Gastroesophageal sphincter (tissue), 4 donors: ENCODE results near the gene CTXND2. TPM values are rescaled to one million over a fixed set of nuclear protein-coding genes. Genes with fewer than 3 reads are reported as not detected.

Source experiments
- ATAC-seq: fragments of 150-250 bp; one replicate; pipeline ENCODE4 v1.9.1; 2016; ENCODE audit warnings: mild to moderate bottlenecking, moderate library complexity
- H3K27ac ChIP-seq, 4 donors: fragments of 200-600 bp; sonication (generic) in 3 of 4; 1 replicate in 3 of 4; 2 replicates in 1 of 4; pipeline ENCODE4 v1.5.1; 2016 to 2019
- H3K27me3 ChIP-seq: fragments of 200-600 bp; sonication (generic); one replicate; pipeline ENCODE4 v1.5.1; 2019
- H3K36me3 ChIP-seq, 2 donors: fragments of 200-600 bp; sonication (generic); one replicate each; pipeline ENCODE4 v1.5.1; 2019; ENCODE audit warnings: control low read depth in 1 of 2
- H3K4me1 ChIP-seq, 3 donors: fragments of 200-600 bp; sonication (generic); 1 replicate in 2 of 3; 2 replicates in 1 of 3; pipeline ENCODE4 v1.5.1; 2016 to 2019; ENCODE audit warnings: control low read depth in 2 of 3
- H3K4me3 ChIP-seq, 2 donors: fragments of 200-600 bp; sonication (generic); one replicate each; pipeline ENCODE4 v1.5.1; 2019; ENCODE audit warnings: mild to moderate bottlenecking in 1 of 2, moderate library complexity in 1 of 2
- H3K9me3 ChIP-seq, 3 donors: fragments of 200-600 bp; sonication (generic); one replicate each; pipeline ENCODE4 v1.5.1; 2017 to 2019; ENCODE audit warnings: control low read depth in 2 of 3
- CTCF ChIP-seq, 4 experiments: fragments of 200-600 bp in 2 of 4; fragments of 450-650 bp in 2 of 4; sonication (generic) in 1 of 4; IDR thresholded peaks; one replicate each; pipeline ENCODE4 v1.5.1; 2017 to 2019; ENCODE audit warnings: antibody characterized with exemption in 4 of 4, mild to moderate bottlenecking in 2 of 4, moderate library complexity in 2 of 4
- EP300 ChIP-seq: sonication (generic); formaldehyde crosslinking; IDR thresholded peaks from one replicate; pipeline ENCODE4 v1.6.1; 2017; ENCODE audit warnings: antibody characterized with exemption, mild to moderate bottlenecking
- POLR2A ChIP-seq, 2 donors: fragments of 450-650 bp; IDR thresholded peaks; one replicate each; pipeline ENCODE4 v1.6.1; 2017; ENCODE audit warnings: antibody characterized with exemption in 2 of 2, mild to moderate bottlenecking in 2 of 2, moderate library complexity in 1 of 2
- POLR2AphosphoS5 ChIP-seq: sonication (generic); formaldehyde crosslinking; IDR thresholded peaks from one replicate; pipeline ENCODE4 v1.6.1; 2017; ENCODE audit warnings: antibody characterized with exemption
- WGBS, 2 donors: methylation state at CpG; one replicate each; pipeline ENCODE4 v1.1.5; 2018; ENCODE audit warnings: low coverage in 1 of 2; 5-methylcytosine and 5-hydroxymethylcytosine counted together
- total RNA-seq, 4 donors: library from RNA; depleted of rRNA; stranded (reverse); fragments of >200 nt; gene quantifications; one replicate each; pipeline ENCODE4 v1.1.0, GENCODE V29; 2016

The CTXND2 gene
- total RNA-seq, 4 donors from 2014 or later: not detected

DNA sequence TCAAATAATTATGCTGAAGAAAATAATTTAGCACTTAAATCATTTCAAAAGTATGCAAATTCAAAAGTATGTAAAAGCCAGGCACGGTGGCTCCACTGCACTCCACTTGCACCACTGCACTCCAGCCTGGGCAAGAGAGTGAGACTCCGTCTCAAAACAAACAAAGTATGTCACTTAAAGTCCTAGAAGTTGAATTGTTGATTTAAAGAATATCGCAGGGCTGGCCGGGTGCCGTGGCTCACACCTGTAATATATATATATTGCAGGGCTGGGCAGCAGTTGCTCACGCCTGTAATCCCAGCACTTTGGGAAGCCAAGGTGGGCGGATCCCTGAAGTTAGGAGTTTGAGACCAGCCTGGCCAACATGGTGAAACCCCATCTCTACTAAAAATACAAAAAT, 30.5 kb downstream of the CTXND2 start:
- no peak for ATAC-seq
- Histone ChIP-seq H3K4me3 (no peak overlapping the region), H3K36me3 (no peaks in the 10 kb centered on the region), H3K9me3 (no peaks in the 10 kb centered on the region), H3K27me3 (no peaks in the 10 kb centered on the region), H3K4me1 (no peaks in the 10 kb centered on the region), H3K27ac (no peak overlapping the region)
- WGBS, 2 donors: 76 to 80% methylated on average over 1 to 6 of the region's 7 CpGs
- TF ChIP-seq POLR2AphosphoS5 (no peak), EP300 (no peak), POLR2A (IDR thresholded peaks at IDR 0.05) (no peak), CTCF (IDR thresholded peaks at IDR 0.05) (no peak)

GRCh38 chr1:150922519-150922975, 35.6 kb downstream of the CTXND2 start:
- Histone ChIP-seq H3K9me3 (no peaks in the 10 kb centered on the region), H3K27me3 (no peaks in the 10 kb centered on the region), H3K4me3 (no peak overlapping the region), H3K27ac (no peak overlapping the region), H3K4me1 (peaks cover 0 to 10% (median 0%) of the 10 kb centered on the region in 3 donors), H3K36me3 (peaks cover 0 to 3% of the 10 kb centered on the region in 2 donors)
- ATAC-seq: peak; percentile 37
- 36 to 43% methylated on average over 2 of the region's 2 CpGs for WGBS, 2 donors
- TF ChIP-seq EP300 (no peak), CTCF (IDR thresholded peaks at IDR 0.05) (peak in 3 of 4 experiments; percentile 63 to 72 (median 68)), POLR2AphosphoS5 (peak; percentile 16)

GRCh38 chr1:150925080-150925479, 38.1 kb downstream of the CTXND2 start:
- 83 to 86% methylated on average over 6 to 19 of the region's 23 CpGs for WGBS, 2 donors
- Histone ChIP-seq H3K4me1 (peaks cover 0 to 18% (median 0%) of the 10 kb centered on the region in 3 donors), H3K27ac (peak overlapping the region in 1 of 4 donors; percentile 90), H3K36me3 (peaks cover 2 to 28% of the 10 kb centered on the region in 2 donors), H3K4me3 (peak overlapping the region in 1 of 2 donors; percentile 69), H3K9me3 (no peaks in the 10 kb centered on the region), H3K27me3 (no peaks in the 10 kb centered on the region)
- no peak for ATAC-seq
- TF ChIP-seq CTCF (IDR thresholded peaks at IDR 0.05) (no peak), POLR2A (IDR thresholded peaks at IDR 0.05) (no peak), POLR2AphosphoS5 (no peak), EP300 (no peak)

DNA sequence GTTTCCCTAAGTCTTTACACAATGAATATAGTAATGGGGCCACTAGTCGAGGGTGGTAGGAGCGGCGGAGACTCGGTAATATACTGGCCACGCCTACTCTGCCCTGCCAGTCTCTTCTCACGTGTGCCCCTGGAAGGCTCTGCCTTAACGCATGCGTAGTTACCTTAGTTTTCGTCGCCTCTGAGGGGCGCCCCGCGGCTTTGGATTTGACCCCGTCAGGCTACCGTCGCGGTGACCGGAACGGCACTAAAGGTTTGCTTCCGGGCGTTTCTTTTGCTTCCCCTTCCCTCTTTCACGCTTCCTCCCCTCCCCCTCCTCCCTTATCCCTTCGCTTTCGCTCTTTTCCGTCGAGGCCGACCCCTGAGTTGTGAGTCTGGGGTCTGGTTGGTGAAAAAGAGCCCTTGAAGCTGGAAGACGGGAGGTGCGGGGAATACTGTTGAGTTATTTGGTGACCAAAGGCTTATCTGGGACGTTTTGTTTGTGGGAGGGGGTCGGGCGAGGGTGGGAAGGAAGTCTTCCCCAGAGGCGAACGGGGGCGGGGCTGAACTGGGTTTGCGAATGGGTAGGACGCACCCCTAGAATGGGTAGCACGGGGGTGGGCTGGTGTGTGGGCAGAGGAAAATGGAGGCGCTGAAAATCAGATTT, 39.3 kb downstream of the CTXND2 start, which contains the start of gene SETDB1:
SETDB1 (plus strand) TSS at position 267 of the 645 bp plus-strand sequence. CDS start 1,352 bp downstream, outside the sequence.
- H3K27ac ChIP-seq: peak within 1 kb of the TSS; percentile 45 to 90 (median 84)
- 0% methylated on average over 19 to 35 of the region's 39 CpGs for WGBS, 2 donors
- H3K4me3 ChIP-seq: peak within 1 kb of the TSS; percentile 69 to 72
- TF ChIP-seq POLR2A (IDR thresholded peaks at IDR 0.05): no peak
- TF ChIP-seq EP300: no peak
- peak in 1 of 4 experiments; percentile 29 for TF ChIP-seq CTCF (IDR thresholded peaks at IDR 0.05)
- peak; percentile 90 for TF ChIP-seq POLR2AphosphoS5
- H3K4me1 ChIP-seq: peaks cover 0 to 18% (median 0%) of the 10 kb centered on the region in 3 donors
- peak; percentile 99 for ATAC-seq
- no peaks in the 10 kb centered on the region for H3K27me3 ChIP-seq
- H3K36me3 ChIP-seq: peaks cover 2 to 40% of the 10 kb centered on the region in 2 donors
- peaks cover 0 to 1% (median 0%) of the 10 kb centered on the region in 3 donors for H3K9me3 ChIP-seq

DNA sequence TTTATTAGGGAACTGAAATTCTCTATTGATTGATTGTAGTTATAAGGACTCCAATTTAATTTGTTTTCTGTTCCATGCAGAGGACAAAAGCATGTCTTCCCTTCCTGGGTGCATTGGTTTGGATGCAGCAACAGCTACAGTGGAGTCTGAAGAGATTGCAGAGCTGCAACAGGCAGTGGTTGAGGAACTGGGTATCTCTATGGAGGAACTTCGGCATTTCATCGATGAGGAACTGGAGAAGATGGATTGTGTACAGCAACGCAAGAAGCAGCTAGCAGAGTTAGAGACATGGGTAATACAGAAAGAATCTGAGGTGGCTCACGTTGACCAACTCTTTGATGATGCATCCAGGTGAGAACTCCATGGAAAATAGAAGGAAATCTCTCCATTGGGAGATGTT, 40.7 kb downstream of the CTXND2 start:
- Histone ChIP-seq H3K4me1 (peaks cover 0 to 18% (median 0%) of the 10 kb centered on the region in 3 donors), H3K9me3 (peaks cover 0 to 11% (median 0%) of the 10 kb centered on the region in 3 donors), H3K27me3 (no peaks in the 10 kb centered on the region), H3K36me3 (peaks cover 2 to 54% of the 10 kb centered on the region in 2 donors), H3K27ac (no peak overlapping the region), H3K4me3 (no peak overlapping the region)
- no peak for ATAC-seq
- WGBS, 2 donors: 82 to 88% methylated on average over 4 of the region's 4 CpGs
- TF ChIP-seq EP300: no peak
- no peak for TF ChIP-seq POLR2AphosphoS5
- TF ChIP-seq CTCF (IDR thresholded peaks at IDR 0.05): no peak
- no peak for TF ChIP-seq POLR2A (IDR thresholded peaks at IDR 0.05)
